ENCODE results near the gene PSMG2. TPM values are rescaled to one million over a fixed set of nuclear protein-coding genes. Genes with fewer than 3 reads are reported as not detected.

PSMG2 gene
- total RNA-seq, 1 donor, result 94.5 TPM

GRCh38 chr18:12769136-12769535 lies 66.3 kb downstream of the PSMG2 start:
- no peak overlapping the region for H2AFZ ChIP-seq (ENCODE audit: low read length)
- H3K27ac ChIP-seq (ENCODE audit: low read depth, low read length), result no peak overlapping the region
- H3K4me1 ChIP-seq (ENCODE audit: insufficient read depth, low read length), result peaks cover 14% of the 10 kb centered on the region
- TF ChIP-seq CTCF (IDR thresholded peaks at IDR 0.05; ENCODE audit: extremely low read depth, low read depth, low read length), result no peak
- H3K4me2 ChIP-seq (ENCODE audit: insufficient read depth, low read length), result no peak overlapping the region
- no peaks in the 10 kb centered on the region for H4K20me1 ChIP-seq (ENCODE audit: insufficient read depth, low read length)
- H3K9me3 ChIP-seq (ENCODE audit: low read depth, low read length), result no peaks in the 10 kb centered on the region
- no peak overlapping the region for H3K4me3 ChIP-seq (ENCODE audit: insufficient read depth, low read length)
- no peaks in the 10 kb centered on the region for H3K27me3 ChIP-seq (ENCODE audit: insufficient read depth, low read length)
- no peak for DNase-seq (ENCODE audit: insufficient read length, low spot score, missing footprints)
- no peaks in the 10 kb centered on the region for H3K79me2 ChIP-seq (ENCODE audit: insufficient read depth, low read length)
- no peaks in the 10 kb centered on the region for H3K36me3 ChIP-seq (ENCODE audit: insufficient read depth, low read length)

GRCh38 chr18:12769644-12770440 lies 67.0 kb downstream of the PSMG2 start:
- Histone ChIP-seq H3K27me3 (ENCODE audit: insufficient read depth, low read length) (no peaks in the 10 kb centered on the region), H3K4me3 (ENCODE audit: insufficient read depth, low read length) (no peak overlapping the region), H3K79me2 (ENCODE audit: insufficient read depth, low read length) (no peaks in the 10 kb centered on the region), H3K36me3 (ENCODE audit: insufficient read depth, low read length) (no peaks in the 10 kb centered on the region), H3K4me1 (ENCODE audit: insufficient read depth, low read length) (peaks cover 14% of the 10 kb centered on the region), H2AFZ (ENCODE audit: low read length) (no peak overlapping the region), H4K20me1 (ENCODE audit: insufficient read depth, low read length) (no peaks in the 10 kb centered on the region), H3K4me2 (ENCODE audit: insufficient read depth, low read length) (no peak overlapping the region), H3K9me3 (ENCODE audit: low read depth, low read length) (no peaks in the 10 kb centered on the region), H3K27ac (ENCODE audit: low read depth, low read length) (no peak overlapping the region)
- no peak for DNase-seq (ENCODE audit: insufficient read length, low spot score, missing footprints)
- TF ChIP-seq CTCF (IDR thresholded peaks at IDR 0.05; ENCODE audit: extremely low read depth, low read depth, low read length), result no peak

GRCh38 chr18:12770469-12771219 lies 67.8 kb downstream of the PSMG2 start:
- H3K36me3 ChIP-seq (ENCODE audit: insufficient read depth, low read length), result no peaks in the 10 kb centered on the region
- H2AFZ ChIP-seq (ENCODE audit: low read length), result no peak overlapping the region
- no peaks in the 10 kb centered on the region for H3K9me3 ChIP-seq (ENCODE audit: low read depth, low read length)
- H3K27ac ChIP-seq (ENCODE audit: low read depth, low read length), result no peak overlapping the region
- TF ChIP-seq CTCF (IDR thresholded peaks at IDR 0.05; ENCODE audit: extremely low read depth, low read depth, low read length), result no peak
- H4K20me1 ChIP-seq (ENCODE audit: insufficient read depth, low read length), result no peaks in the 10 kb centered on the region
- no peak for DNase-seq (ENCODE audit: insufficient read length, low spot score, missing footprints)
- H3K4me1 ChIP-seq (ENCODE audit: insufficient read depth, low read length), result peaks cover 14% of the 10 kb centered on the region
- no peak overlapping the region for H3K4me2 ChIP-seq (ENCODE audit: insufficient read depth, low read length)
- no peak overlapping the region for H3K4me3 ChIP-seq (ENCODE audit: insufficient read depth, low read length)
- no peaks in the 10 kb centered on the region for H3K27me3 ChIP-seq (ENCODE audit: insufficient read depth, low read length)
- H3K79me2 ChIP-seq (ENCODE audit: insufficient read depth, low read length), result no peaks in the 10 kb centered on the region

GRCh38 chr18:12772111-12772510 lies 69.3 kb downstream of the PSMG2 start:
- DNase-seq (ENCODE audit: insufficient read length, low spot score, missing footprints), result no peak
- no peaks in the 10 kb centered on the region for H3K9me3 ChIP-seq (ENCODE audit: low read depth, low read length)
- no peaks in the 10 kb centered on the region for H3K36me3 ChIP-seq (ENCODE audit: insufficient read depth, low read length)
- H3K4me2 ChIP-seq (ENCODE audit: insufficient read depth, low read length), result no peak overlapping the region
- peaks cover 14% of the 10 kb centered on the region for H3K4me1 ChIP-seq (ENCODE audit: insufficient read depth, low read length)
- no peak for TF ChIP-seq CTCF (IDR thresholded peaks at IDR 0.05; ENCODE audit: extremely low read depth, low read depth, low read length)
- H2AFZ ChIP-seq (ENCODE audit: low read length), result no peak overlapping the region
- no peaks in the 10 kb centered on the region for H3K27me3 ChIP-seq (ENCODE audit: insufficient read depth, low read length)
- H3K4me3 ChIP-seq (ENCODE audit: insufficient read depth, low read length), result no peak overlapping the region
- H4K20me1 ChIP-seq (ENCODE audit: insufficient read depth, low read length), result no peaks in the 10 kb centered on the region
- no peaks in the 10 kb centered on the region for H3K79me2 ChIP-seq (ENCODE audit: insufficient read depth, low read length)
- no peak overlapping the region for H3K27ac ChIP-seq (ENCODE audit: low read depth, low read length)
